Occipital lobe (tissue), 2 donors: Measurements from ENCODE around the gene RING1. TPM values are rescaled to one million over a fixed set of nuclear protein-coding genes. Genes with fewer than 3 reads are reported as not detected.

Source experiments
- DNase-seq: peaks from one replicate; lab custom pipeline; 2025; lab: John Stamatoyannopoulos, UW
- total RNA-seq: library from RNA; depleted of rRNA; stranded (reverse); fragments of >200 nt; gene quantifications from one replicate; pipeline ENCODE4 v1.2.3, GENCODE V29; 2014

The RING1 gene
- 20.6 TPM for total RNA-seq

DNA sequence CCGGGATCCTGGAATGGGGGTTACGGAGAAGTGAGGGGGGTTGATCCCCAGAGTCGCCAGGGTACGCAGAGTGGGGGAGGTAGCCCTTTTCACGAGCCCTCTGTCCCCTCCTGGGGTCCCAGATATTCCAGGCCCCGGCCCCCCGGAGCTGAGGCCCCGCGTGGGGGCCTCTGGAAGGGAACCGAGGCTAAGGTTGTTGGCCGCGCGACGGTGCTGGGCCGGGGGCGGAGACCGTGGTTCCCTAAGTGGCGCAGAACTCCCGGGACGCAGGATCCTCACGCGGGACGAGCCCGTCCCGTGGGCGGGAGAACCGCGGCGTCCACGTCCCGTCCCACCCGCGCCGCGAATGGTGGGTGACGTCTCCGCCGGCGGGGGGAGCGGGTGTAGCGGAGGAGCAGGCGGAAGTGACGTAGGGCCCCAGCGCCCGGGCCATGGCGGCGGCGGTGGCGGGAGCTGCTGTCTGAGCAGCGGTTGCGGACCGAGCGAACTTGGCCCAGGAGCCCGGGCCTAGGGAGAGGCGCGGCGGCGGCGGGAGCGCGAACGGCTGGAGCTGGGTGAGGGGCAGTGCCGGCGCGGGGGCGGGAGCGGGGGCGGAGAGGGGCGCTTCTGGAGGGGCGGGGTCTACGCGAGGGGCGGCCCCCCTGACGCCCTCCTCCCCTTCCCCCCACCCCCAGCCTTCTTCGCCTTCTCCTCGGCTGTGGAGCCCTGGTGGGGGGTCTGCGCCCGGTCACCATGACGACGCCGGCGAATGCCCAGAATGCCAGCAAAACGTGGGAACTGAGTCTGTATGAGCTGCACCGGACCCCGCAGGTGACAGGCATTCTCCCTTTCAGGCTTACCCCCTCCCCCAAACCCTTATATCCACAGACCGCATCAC is at the start of gene RING1:
Gene RING1 (plus strand): TSS at position 410 of the 877 bp plus-strand sequence. CDS start 323 bp downstream, at position 733.
- peak; percentile 79 for DNase-seq

DNA sequence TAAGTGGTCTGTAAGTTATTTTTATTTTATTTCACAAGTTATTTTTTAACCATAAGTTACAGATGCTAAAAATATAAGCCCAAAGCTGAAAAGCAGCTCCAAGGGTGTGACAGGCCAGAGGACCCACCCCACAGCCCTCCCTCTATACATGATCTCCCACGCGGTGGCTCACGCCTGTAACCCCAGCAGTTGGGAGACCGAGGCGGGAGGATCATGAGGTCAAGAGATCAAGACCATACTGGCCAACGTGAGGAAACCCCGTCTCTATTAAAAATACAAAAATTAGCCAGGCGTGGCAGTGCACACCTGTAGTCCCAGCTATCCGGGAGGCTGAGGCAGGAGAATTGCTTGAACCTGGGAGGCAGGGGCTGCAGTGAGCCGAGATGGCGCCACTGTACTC is 48.2 kb upstream of the RING1 start:
- DNase-seq = no peak

DNA sequence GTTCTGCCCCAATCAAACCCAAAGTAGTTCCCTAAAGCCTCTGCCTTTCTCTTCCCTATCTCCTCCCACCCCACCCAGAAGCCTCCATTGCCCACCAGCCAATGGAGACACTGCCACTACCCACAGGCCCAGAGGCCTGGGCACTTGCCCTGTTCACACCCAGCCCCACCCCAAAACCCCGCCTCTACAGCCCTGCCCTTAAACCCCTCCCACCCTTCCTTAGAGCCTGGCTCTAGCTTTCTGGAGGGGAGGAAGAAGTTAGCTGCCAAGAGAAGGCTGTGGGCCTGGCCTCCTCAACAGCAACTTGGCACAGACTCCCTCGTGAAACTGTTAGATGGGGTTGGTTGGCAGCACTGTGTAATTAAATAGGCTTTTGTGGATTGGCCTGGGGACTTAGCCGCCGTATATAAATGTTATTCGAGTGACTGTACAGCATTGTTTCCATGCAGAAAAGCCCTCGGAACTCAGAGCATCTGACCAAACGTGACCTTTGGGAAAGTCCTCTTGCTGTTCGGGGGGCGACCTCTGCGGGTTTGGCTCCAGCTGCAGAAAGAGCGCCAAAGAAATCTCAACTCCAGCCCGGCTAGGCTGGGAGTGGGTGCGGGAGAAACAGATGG is 47.5 kb upstream of the RING1 start:
- DNase-seq = no peak

DNA sequence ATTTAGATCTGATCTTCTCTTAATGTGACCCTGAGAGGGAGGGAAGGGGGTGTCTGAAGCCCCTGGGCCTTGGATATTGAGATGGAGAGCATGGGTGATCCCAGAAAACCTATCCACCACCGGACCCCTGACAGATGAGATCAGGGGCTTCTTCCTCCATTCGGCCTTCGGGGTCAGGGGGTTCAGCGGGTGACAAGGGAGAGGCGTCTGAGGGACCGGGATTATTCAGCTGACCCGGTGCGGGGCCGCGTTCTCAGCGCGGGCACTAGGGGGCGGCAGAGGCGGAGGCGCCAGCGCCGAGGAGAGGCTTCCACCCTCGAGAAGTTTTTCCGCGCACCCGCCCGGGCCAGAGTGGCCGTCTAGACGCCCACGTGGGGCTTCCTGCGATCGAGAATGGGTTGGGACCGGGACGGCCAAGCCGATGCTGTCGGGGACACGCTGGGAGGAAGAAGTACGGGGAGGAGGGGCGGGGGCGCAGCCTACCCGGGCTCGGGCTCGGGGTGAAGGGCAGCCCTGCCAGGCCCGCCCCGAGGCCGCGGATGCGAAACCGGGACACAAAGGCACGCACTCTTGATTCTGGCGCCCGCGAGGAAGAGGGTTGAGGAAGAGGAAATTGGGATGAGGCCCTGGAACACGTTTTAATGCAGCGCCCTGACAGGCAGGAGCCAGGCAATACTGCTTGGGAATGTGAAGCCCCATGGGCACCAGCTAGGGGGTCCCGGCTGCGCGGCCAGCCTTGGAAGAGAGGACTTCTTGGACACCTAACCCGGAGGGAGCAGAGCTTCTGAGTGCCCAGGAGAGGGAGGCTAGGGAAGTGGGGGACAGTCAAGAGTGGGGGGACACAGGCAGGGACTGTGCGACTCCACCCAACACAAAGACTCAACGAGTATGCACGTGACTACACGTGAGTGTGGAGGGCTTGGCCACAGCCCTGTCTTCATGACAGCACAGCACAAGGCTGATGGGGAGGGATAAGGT is 46.7 kb upstream of the RING1 start:
- peak; percentile 24 for DNase-seq

GRCh38 chr6:33163540-33163939 is 44.8 kb upstream of the RING1 start:
- DNase-seq = no peak

- no peak for DNase-seq
These were observed 44.1 kb upstream of the RING1 start for GRCh38 chr6:33164176-33164575.

DNA sequence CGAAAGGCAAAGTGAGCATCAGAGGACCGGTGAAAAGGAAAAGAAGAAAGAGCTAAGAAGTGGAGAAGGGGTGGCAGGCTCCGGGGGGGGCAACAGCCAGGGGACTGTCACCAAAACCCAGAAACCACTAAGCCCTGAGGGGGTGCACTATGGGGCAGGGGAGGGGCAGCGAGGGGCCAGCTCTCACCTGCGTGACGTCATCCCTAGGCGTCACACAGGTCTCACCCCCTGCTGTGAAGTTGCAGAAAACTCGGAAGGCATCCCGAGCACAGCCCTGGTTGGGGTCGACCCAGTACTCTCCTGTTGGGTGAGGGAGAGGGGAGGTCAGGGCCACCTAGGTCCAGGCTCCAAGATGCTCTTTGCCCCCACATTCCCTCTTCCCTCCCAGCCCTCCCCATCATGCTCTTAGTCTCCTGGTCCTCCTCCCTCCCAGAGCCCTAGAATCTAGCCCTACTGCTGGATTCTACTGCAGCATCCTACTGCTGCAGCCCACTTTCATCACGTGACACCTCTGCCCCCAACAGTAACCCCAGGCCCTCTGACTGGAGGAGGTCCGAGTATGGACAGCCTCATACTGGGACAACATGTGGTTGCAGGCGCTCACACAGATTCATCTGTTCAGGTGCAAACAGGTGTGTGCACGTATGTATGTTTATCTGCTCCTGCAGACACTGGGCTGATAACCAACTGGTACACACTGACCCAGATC is 43.5 kb upstream of the RING1 start:
- no peak for DNase-seq

DNA sequence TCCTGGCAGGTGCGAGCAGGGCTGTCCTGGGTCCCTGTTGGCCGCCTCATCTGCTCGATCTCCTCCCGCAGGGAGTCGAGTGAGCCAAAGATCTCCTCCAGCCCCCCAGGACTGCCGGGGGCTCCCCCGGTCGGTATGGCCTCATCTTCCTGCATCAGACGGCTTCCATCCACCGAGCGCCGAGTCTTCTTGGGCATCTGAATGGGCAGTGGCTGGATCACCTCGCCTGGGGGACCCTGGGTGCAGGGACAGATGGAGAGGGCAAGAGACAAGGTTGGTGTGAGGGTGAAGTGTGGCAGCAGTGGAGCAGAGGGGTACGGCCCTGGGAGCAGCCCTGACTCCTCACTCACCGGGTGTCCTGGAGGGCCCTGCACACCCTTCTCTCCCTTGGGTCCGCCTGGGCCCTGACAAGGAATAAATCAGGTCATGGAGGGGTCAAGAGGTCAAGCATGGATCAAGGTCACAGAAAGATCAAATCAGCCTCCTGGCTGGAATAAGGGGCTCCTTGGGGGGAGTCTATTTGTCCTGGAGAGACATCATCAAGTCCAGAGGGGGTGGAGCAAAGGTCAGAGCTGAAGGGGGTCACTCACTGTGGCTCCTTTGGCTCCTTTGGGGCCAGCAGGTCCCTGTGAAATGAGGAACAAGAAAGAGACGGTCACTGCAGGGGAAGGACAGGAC is 42.6 kb upstream of the RING1 start:
- no peak for DNase-seq

DNA sequence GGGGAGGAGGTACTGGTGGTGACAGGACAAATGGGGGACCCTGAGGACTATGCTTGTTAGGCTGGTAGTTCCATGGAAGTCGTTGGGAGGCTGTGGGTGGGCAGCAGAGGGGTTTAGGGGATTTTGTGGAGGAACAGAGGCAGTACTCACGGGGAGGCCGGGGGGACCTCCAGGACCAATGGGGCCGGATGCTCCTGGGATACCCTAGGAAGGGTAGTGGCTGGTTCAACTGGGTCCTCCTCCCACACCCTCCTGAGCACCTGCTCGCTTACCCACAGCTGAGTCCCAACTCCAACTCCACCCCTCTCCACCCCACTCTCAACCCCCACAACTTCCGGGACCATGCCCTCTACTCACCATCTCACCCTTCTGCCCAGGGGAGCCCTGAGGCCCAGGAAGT is 41.9 kb upstream of the RING1 start:
- no peak for DNase-seq

- DNase-seq = no peak
These were observed 41.5 kb upstream of the RING1 start for GRCh38 chr6:33166811-33167210.

- no peak for DNase-seq
These were observed 40.7 kb upstream of the RING1 start for GRCh38 chr6:33167374-33168283.

DNA sequence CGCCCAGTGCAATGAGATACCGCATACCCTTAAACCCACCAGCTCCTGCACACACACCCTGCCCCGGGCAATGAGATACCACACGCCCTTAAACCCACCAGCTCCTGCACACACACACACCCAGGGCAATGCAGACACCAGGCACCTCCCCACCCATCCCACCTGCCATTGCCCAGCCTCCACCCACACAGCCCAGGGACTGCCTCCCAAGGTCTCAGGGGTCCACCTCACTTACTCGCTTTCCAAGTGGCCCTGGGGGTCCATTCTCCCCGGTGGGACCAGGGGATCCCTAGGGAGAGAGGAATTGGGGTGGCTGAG is 40.1 kb upstream of the RING1 start:
- DNase-seq = no peak

- DNase-seq = no peak
These were observed 39.7 kb upstream of the RING1 start for GRCh38 chr6:33168639-33169038.

GRCh38 chr6:33169291-33170175 is 38.8 kb upstream of the RING1 start:
- no peak for DNase-seq

GRCh38 chr6:33170176-33171015 is 37.9 kb upstream of the RING1 start:
- DNase-seq = no peak

GRCh38 chr6:33171016-33171879 is 37.1 kb upstream of the RING1 start:
- no peak for DNase-seq
